CD4-positive, alpha-beta T cell treated with Interleukin-21 for 1 hour (primary cell): Measurements from ENCODE around the gene HIVEP1.

Source experiments
- DNase-seq: peaks from one replicate; pipeline ENCODE4 v3.0.0-alpha.2; 2020

HIVEP1 gene

GRCh38 chr6:12051861-12052368, 39.8 kb downstream of the HIVEP1 start:
- peak; percentile 79 for DNase-seq

- DNase-seq: no peak
Observed at GRCh38 chr6:12058172-12058961, 46.3 kb downstream of the HIVEP1 start.

DNA sequence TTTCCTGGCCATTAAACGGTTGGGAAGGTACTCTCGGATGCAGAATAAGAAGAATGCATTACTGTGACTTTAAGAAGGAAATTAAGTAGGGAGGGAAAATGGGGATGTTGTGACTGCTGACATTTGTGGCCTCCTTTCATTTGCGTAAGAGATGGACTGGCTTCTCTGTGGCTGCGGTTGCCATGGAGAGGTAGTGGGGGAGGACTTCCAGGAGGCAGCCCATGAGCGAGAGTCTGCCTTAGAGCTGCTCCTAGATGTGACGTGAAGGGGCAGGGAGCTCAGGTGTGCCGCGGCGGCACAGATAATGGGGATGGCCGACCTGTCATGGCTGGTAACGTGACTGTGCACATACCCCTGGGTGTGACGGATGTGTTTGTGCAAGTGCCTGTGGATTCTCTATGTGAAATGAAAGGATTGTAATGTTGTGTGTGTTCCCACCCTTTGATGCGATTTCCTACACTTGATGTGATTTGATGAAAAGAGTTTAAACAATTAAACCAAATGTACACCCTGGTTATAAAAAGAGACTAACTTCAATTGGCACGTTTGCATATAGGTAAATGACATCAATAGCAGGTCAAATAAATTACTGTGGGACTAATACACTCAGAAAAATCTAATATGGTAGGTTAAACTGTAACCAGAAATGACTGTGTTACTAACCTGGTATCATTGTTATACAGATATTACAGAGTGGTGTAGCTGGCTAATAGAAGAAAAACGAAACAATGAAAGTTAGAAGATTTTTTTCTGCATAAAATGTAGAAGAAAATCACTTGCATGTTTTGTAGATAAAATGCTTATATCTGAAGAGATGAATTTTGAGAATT, 48.9 kb downstream of the HIVEP1 start:
- peak; percentile 87 for DNase-seq

- no peak for DNase-seq
Observed at GRCh38 chr6:12062605-12063004, 50.5 kb downstream of the HIVEP1 start.

DNA sequence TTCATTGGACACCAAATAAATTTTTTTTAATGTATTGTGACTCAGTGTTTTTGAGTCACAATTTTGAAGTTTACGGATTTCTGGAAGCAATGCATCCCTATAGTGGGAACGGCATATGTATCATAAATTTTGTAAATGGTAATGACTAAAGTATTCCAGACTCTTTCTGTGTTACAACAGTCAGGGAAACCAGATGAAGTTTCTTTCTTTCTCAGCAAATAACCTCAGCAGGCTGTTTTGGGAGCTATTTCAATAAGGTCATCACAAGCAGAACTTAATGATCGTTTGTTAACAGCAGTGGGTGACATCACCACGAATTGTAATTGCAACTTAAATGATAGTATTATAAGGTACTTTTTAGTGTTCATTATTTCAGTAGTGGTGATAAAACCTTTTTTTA, 52.0 kb downstream of the HIVEP1 start:
- no peak for DNase-seq

DNA sequence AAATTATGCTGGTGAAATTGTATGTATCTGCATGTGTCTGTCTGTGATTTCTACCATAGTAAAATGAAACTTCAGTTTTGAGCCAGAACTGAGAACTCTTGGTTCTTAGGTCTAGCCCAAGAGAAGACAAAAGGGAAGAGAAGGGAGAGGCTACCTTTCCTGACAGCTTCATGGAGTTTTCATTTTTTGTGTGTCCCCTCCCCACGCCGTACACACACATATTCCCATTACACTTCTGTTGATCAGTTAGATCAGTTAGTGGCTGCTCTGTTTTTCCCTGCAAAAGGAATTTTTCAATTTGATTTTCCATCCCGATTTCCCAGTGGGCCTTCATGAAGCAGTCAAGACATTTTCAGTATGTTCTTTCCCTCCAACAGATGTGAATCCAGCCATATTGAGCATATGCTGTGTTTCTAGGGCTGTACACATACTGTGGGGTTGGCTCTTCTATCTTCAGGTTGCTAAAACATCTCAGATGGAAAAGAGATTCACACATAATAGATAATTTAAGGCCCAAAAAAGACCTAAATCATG, 52.5 kb downstream of the HIVEP1 start:
- DNase-seq: no peak

DNA sequence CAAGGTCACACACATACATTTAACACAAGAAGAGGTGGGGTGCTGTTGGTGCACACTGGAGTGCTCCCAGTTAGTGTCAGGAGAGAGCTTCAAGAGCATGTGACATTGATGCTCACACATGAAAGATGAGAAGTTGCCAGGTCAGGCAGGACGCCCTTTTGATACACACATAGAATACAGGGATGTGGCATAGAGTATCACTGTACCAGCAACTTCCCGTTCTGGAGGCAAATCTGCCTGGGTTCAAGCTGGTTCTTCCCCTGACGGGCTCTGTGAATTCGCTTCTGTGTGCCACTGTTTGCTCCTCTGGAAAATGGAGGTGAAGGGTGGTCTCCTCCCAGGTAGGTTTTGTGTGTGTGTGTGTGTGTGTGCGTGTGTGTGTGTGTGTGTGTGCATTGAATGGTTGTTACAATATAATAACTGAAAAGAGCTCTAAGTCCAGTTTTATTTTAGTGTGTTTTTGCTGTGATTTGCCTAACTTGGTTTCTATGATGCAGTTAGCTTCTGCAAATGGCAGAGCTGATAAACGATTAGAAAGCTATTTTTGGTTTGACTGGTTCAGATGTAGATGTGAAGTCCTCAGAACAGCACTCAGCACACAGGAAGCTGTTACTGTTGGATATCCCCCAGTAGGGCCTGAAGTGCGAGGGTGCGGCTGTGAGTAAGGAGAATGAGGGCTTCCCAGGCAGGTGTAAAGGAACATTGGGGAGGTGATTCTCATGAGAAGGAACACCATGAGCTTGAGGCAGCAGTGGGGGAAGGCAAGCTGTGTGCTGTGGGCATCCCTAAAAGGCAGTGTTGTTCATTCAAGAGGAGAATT, 53.4 kb downstream of the HIVEP1 start:
- peak; percentile 20 for DNase-seq

GRCh38 chr6:12066297-12066696, 54.2 kb downstream of the HIVEP1 start:
- no peak for DNase-seq

DNA sequence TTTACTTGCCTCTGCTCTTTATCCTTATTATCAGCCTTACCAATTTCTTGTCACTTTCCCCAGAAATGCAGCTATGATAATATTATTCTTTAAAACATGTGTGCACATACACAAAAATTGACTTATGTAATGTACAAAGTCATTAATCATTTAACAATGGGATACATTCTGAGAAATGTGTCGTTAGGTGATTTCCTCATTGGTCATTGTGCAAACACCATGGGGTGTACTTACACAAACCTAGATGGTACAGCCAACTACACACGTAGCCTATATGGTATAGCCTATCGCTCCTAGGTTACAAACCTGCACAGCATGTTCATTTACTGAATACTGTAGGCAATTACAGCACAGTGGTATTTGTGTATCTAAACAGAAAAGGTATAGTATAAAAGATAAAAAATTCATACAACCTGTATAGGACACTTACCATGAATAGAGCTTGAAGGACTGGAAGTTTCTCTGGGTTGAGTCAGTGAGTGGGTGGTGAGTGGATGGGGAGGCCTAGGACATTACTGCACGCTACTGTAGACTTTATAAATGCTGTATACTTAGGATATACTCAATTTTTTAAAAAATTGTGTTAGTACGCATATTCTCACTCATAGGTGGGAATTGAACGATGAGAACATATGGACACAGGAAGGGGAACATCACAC, 56.9 kb downstream of the HIVEP1 start:
- DNase-seq: no peak

GRCh38 chr6:12069891-12070529, 57.9 kb downstream of the HIVEP1 start:
- DNase-seq: no peak

GRCh38 chr6:12071064-12071615, 59.0 kb downstream of the HIVEP1 start:
- DNase-seq: no peak

- DNase-seq: peak; percentile 17
Observed at GRCh38 chr6:12075067-12075563, 63.0 kb downstream of the HIVEP1 start.

- DNase-seq: no peak
Observed at GRCh38 chr6:12077021-12077710, 65.1 kb downstream of the HIVEP1 start.

DNA sequence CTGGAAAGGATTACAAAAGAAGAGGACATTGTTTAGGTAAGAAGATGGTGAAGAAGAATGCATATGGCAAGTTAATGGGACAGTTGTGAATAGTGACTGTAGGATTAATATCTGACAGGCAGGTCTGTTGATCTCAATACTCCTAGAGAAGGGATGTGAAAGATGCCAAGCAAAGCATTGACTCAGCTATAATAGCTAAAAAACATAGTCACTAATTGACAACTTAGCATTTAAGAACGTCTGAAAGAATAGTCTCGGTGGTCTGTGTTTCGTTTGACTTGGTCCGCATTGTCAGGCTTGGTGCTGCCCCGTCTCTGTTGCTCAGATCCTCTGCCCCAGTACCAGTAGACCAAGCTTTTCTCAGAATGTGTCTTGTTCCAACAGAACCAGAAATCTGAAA, 65.9 kb downstream of the HIVEP1 start:
- no peak for DNase-seq

GRCh38 chr6:12081771-12082170, 69.7 kb downstream of the HIVEP1 start:
- DNase-seq: no peak

- DNase-seq: no peak
Observed at GRCh38 chr6:12082368-12082767, 70.3 kb downstream of the HIVEP1 start.

DNA sequence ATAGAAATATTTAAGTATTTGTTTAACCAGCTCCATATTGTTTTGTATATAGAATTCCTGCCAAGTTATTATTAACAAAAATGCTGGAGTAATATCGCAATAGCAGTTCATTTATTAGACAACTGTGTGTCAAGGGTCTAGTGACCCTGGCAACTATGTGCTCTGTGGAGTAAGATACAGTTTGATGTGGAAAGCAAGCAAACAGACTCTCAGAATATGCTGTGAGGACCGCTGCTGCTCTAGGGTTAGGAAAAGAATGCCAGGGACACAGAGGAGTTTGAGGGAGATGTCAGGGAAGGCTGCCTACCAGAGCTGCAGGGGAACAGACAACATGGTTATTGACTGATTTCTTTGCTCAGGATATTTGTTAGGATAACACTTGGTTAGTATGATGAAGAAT, 71.2 kb downstream of the HIVEP1 start:
- no peak for DNase-seq

- no peak for DNase-seq
Observed at GRCh38 chr6:12083763-12084162, 71.7 kb downstream of the HIVEP1 start.

- DNase-seq: no peak
Observed at GRCh38 chr6:12084681-12085080, 72.6 kb downstream of the HIVEP1 start.

GRCh38 chr6:12088531-12088930, 76.4 kb downstream of the HIVEP1 start:
- no peak for DNase-seq

DNA sequence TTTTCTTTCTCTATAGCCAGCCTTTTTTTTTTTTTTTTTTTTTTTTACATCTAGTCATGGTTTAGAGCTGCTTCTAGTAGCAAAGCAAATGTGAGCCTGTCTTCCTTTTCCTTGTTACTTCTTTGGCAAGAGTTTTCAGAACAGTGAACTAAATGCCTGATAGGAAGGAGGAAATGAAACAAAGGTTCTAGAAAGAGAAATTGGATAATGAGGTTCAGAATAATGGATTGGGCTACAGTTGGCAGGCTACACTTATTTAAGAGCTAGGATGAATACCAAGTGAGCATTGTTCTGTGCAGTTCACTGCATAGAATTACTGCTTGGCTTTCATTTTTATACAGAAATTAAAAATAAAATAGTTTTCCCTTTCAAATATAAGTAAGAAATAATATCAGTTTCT, 78.6 kb downstream of the HIVEP1 start:
- no peak for DNase-seq
